Stimulated activated CD4-positive, alpha-beta T cell treated with anti-CD3 and anti-CD28 coated beads, Interleukin-2, amount 100 ng/mL, for 4 hours (primary cell): Measurements from ENCODE around the gene ARMC5.

Experiments used
- DNase-seq: peaks from one replicate; pipeline ENCODE4 v3.0.0-alpha.2; 2020; ENCODE audit warnings: low read depth

ARMC5 gene

DNA sequence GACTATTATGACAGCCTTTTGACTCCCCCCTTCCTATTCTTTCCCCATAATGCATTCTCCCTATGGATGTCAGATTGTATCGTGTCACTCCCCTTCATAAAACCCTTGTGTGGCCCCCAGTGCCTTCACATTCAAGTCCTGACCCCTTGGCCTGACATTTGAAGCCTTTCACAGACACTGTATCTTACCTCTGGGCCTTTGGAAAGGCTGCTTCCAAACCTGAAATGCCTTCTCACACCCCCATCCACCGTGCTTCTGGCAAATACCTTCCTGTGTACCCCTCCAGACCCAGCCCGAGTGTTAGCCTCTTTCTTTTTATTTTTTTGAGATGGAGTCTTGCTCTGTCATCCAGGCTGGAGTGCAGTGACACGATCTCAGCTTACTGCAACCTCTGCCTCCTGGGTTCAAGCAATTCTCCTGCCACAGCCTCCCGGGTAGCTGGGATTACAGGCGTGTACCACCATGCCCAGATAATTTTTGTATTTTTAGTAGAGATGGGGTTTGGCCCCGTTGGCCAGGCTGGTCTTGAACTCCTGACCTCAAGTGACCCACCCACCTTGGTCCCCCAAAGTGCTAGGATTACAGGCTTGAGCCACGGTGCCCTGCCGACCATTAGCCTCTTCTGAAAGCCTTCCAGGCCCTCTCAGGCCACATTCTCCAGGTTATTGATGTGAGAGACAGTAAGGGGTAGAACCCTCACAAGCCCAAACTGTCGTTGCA, 2.1 kb downstream of the ARMC5 start:
- no peak for DNase-seq

DNA sequence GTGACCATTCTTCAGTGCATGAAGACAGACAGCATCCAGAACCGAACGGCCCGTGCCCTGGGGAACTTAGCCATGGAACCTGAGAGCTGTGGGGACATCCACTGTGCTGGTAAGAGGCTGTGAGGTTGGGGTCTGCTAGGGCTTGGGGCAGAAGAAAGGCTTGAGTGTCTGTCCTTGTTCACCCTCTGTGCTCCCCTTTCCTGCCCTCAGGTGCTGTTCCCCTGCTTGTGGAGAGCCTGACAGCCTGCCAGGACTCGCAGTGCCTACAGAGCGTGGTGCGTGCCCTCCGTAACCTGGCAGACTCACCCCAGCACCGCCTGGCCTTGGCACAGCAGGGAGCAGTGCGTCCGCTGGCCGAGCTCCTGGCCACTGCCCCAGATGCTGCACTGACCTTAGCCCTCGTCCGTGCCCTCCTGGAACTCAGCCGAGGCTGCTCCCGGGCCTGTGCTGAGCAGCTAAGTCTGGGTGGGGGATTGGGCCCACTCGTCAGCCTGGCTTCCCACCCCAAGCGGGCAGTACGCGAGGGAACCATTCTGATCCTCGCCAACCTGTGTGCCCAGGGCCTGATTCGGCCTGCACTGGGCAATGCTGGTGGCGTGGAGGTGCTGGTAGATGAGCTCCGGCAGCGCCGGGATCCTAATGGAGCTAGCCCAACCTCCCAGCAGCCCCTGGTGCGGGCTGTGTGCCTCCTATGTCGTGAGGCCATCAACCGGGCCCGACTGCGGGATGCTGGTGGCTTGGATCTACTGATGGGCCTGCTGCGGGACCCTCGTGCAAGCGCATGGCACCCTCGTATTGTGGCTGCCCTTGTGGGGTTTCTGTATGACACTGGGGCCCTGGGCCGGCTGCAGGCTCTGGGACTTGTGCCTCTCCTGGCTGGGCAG, 2.9 kb downstream of the ARMC5 start:
- no peak for DNase-seq

DNA sequence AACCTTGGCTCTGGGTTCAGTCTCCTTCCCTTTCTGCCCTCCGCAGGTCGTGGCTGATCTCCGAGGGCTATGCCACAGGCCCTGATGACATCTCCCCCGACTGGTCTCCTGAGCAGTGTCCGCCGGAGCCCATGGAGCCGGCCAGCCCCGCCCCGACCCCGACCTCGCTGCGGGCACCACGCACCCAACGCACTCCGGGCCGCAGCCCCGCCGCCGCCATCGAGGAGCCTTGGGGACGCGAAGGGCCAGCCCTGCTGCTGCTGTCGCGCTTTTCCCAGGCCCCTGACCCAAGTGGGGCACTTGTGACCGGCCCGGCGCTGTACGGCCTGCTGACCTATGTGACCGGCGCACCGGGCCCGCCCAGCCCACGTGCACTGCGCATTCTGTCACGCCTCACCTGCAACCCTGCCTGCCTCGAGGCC, 5.1 kb downstream of the ARMC5 start:
- DNase-seq = no peak

DNA sequence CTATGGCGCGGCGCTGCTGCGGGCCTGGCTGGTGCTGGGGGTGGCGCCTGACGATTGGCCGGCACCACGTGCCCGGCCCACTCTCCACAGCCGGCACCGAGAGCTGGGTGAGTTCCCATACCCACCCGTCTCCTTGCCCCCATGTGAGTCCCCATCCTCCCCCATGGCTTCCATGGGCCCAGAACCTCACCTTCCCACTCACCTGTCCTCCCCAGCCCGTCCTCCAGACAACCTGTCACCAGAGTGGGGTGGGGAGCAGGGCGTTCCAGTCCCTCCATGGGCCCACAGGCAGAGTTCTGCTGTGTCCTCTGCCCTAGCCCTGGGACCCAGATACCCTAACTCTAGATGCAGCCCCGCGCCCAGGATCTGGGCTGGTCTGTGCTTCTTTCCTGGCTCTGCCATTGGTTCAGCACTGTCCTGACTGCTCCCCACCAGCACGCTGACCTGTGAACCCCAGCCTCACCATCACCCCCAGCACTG, 5.5 kb downstream of the ARMC5 start:
- DNase-seq = no peak

DNA sequence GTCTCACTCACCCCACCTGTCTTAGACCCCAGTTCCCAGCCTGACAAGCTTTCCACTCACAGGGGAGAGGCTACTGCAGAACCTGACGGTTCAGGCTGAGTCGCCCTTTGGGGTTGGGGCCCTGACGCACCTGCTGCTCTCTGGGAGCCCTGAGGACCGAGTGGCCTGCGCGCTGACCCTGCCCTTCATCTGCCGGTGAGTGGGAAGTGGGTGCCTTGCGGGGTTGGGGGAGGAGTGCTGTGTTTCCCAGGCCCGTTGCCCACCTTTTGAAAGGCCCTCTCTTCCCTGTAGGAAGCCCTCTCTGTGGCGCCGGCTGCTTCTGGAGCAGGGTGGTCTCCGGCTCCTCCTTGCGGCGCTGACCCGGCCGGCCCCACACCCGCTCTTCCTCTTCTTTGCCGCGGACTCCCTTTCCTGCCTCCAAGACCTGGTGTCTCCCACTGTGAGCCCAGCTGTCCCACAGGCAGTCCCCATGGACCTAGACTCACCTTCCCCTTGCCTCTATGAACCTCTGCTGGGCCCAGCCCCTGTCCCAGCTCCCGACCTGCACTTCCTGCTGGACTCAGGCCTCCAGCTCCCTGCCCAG, 6.6 kb downstream of the ARMC5 start:
- DNase-seq = no peak

DNA sequence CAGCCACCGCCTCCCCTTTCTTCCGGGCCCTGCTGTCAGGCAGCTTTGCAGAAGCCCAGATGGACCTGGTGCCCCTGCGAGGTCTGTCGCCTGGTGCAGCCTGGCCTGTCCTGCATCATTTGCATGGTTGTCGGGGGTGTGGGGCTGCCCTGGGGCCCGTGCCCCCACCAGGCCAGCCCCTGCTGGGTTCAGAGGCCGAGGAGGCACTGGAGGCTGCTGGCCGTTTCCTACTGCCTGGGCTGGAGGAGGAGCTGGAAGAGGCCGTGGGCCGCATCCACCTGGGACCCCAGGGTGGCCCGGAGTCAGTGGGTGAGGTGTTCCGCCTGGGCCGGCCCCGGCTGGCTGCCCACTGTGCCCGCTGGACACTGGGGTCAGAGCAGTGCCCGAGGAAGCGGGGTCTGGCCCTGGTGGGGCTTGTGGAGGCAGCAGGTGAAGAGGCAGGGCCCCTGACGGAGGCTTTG, 7.1 kb downstream of the ARMC5 start:
- no peak for DNase-seq

DNA sequence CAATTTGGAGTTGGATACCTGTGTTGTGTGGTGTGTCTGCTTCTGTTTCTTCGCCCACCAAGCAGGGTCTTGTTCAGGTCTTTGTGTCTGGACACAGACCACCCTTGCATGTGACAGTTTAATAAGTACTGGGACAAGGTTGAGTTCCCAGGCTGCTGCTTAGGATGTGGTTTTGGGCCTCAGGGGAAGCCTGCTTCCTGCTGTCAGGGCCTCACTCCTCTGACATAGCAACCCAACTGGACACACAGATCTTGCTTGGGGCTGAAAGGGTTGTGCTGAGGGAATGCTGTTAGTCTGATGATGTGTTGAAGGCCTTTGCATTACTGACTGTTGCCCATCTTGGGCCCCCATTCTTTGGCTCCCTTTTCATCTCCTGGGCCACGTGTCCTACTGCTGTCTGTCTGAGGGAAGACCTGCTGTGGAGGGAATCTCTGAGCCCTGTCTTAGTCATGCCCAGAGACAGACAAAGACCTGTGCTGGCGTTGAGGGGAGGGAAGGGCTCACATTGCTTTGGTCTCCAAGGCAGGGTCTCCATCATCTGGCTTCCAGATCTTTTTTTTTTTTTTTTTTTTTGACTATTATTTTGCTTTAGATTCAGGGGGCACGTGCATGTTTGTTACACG, 8.0 kb downstream of the ARMC5 start:
- DNase-seq = no peak

DNA sequence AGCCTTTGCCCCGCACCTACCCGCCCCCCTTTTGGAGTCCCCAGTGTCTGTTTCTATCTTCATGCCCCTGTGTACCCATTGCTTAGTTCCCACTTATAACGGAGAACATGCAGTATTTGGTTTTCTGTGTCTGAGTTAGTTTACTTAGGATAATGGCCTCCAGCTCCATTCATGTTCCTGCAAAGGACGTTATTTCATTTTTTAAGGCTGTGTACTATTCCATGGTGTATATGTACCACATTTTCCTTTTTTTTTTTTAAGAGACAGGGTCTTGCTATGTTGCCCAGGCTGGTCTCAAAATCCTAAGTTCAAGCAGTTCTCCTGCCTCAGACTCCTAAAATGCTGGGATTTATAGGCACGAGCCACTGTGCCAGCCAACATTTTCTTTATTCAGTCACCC, 8.6 kb downstream of the ARMC5 start:
- no peak for DNase-seq

DNA sequence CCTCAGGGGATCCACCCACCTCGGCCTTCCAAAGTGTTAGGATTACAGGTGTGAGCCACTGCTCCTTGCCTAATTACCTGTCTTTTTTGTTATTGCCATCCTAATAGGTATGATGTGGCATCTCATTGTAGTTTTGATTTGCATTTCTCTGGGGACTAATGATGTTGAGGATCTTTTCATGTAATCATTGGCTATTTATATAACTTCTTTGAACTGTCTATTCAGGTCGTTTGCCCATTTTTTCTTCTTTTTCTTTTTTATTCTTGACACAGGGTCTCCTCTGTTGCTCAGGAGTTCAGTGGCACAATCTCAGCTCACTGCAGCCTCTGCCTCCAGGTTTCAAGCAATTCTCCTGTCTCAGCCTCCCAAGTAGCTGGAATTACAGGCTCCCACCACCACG, 11.3 kb downstream of the ARMC5 start:
- DNase-seq = no peak

DNA sequence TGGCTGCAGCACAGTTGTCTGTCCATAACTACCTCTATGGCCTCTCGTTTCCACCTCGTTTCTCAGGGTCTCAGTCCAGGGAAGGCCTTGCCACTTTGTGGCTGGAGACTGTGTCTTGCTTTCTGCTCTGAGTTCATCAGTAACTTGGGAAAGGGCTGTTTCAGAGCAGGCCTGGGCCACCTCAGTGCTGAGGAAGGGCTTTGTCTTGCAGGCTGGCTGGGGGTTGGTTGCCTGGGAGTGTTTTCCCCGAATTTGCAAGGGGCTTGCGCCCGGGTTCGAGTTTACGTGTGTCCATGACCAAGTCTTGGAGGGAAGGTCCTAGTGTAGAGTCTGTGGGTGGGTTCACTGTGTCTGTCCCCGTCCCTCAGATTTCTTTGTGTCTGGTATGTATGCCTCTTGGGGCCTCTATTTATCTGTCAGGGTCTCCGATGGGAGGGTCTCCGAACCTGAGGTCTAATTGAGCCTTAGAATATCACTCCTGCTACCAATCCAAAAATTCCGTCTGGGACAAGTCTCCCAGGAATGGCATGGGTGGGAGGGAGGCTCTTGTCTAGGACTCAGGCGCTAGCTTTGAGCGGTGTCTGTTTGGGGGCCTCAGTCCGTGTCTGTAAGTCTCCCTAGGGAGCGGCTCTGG, 12.1 kb downstream of the ARMC5 start:
- no peak for DNase-seq

DNA sequence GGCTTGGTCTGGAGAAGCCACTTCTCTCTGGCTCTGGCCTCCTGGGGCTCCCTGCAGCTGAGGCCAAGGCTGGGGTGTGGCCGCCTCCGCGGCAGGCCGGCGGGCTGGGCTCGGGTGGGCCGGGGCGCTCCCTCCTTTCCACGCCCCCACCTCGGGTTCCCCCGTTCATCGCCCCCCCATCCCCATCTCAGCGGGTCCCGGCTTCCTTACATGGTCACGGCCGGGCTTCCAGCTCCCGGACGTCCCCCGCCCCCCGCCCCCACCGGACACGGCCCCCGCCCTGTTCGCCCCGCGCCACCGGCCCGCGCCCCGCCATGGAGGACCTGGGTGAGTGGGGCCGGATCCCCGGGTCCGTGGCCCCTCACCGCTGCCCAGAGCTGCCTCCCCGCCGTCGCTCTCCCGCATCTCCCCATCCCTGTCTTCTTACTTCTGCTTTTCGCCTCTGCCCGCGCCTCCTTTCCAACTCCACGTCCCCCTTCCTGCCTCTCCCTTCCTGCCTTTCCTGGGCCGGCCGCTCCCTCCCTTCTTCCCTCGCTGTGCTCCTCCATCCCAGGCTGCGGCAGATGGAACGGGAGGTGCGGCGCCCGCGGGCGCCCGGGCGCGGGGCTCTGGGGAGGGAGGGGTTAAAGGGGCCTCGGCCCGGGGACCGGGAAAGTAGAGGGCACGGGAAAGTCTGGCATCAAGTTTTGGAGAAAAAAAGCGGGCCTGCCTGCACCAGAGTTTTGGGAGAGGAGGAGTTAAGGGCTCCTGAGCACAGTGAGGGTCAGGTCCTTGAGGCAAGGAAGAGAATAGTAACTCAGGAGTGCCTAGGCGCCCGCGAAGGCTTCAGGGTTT, 12.8 kb downstream of the ARMC5 start, which contains the start of gene TGFB1I1:
TSS of gene TGFB1I1 (plus strand) at position 278 of the 834 bp plus-strand sequence. CDS start at position 315, 37 bp downstream.
- no peak for DNase-seq

DNA sequence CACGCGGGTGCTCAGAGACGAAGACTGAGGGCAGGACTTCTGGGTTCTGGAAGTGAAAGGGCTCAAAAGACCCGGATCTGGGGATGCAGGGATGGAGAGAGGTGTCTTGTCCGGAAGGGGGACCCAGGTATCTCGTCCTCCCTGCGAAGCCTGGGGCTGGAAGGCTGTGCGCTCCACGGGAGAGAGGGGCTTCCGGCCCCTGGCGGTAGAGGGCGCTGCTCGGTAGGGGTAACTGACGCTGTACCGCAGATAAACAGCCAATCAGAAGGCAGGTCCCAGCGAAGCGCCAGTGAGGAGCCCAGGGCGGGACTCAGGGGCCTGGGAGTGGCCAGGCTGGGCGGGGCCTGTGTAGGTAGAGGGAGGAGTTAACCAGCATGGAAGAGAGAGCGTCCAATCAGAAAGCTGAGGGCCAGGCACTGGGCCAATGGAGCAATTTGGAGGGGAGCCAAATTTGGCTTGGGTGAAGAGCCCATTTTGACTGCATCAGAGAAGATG, 13.5 kb downstream of the ARMC5 start:
- no peak for DNase-seq

DNA sequence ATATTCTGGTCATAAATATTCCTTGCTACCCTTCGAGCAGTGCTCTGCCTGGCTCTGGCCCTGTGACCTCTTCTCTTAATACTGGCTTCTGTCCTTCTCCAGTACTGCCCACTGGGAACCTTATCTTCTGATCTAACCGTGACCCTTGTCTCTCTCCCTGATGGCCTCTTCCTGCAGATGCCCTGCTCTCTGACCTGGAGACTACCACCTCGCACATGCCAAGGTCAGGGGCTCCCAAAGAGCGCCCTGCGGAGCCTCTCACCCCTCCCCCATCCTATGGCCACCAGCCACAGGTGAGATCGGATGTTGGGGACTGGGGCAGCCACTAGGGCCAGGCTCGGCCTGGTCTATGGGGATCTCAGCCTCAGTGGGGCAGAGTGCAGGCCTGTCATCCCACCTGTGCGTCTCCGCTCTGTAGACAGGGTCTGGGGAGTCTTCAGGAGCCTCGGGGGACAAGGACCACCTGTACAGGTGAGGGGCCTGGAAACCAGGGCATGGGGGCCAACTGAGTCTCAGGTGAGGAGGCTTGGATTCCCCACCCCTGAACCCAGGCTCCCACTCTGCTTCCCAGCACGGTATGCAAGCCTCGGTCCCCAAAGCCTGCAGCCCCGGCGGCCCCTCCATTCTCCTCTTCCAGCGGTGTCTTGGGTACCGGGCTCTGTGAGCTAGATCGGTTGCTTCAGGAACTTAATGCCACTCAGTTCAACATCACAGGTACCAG, 14.1 kb downstream of the ARMC5 start:
- DNase-seq = no peak

DNA sequence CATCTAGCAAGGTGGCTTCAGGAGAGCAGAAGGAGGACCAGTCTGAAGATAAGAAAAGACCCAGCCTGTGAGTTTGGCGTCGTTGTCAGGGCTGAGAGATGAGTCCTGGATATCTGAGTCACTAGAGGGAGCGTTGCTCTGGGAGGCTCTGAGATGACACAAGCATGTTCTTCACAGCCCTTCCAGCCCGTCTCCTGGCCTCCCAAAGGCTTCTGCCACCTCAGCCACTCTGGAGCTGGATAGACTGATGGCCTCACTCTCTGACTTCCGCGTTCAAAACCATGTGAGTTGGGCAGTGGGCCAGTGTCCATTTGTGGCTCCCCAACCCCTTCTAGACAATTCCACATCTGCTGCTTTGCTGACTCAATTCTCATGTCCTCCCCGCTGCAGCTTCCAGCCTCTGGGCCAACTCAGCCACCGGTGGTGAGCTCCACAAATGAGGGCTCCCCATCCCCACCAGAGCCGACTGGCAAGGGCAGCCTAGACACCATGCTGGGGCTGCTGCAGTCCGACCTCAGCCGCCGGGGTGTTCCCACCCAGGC, 14.9 kb downstream of the ARMC5 start:
- DNase-seq = no peak

DNA sequence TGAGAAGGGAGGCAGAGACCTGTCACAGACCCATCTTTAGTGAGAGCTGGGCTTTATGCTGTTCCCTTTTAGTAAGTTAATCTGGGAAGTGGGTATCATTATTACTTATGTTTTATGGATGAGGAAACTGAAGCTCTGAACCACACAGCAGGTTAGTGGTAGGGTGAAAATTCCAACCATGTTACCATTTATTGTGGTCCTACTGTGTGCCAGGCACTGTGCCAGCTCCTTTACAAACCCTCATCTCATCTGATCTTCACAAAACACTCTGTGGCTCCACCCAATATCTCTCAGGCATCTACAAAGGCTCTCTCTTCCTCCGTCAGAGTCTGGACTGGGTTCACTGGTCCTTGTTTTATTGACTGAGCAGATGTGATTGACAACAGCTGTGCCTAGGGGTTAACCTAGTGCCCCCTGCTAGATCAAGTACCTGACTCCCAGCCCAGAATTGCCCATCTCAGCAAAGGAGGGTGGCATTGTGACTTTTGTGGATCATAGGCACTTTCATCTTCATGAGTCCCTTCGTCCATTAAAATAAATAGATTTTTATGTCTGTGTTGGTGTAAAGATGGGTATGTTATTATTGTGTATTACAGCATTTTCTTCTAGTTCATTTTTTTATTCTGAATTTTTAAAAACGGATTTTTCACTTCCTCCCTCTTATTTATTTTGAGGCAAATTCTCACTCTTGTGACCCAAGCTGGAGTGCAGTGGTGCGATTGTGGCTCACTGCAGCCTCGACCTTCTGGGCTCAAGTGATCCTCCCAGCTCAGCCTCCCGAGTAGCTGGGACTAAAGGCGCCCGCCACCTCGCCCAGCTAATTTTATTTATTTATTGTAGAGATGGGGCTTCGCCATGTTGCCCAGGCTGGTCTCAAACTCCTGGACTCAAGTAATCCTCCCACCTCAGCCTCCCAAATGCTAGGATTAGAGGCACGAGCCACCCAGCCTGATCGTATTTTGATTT, 15.8 kb downstream of the ARMC5 start:
- no peak for DNase-seq

DNA sequence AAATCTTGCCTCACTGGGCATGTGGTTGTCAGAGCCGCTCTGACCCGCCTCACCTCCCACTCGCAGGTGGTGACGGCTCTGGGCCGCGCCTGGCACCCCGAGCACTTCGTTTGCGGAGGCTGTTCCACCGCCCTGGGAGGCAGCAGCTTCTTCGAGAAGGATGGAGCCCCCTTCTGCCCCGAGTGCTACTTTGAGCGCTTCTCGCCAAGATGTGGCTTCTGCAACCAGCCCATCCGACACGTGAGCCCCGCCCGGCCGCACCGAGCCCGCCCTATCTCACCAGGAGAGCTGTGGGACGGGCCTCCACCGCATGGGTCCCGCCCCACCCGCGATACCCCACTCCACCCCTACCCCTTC, 16.6 kb downstream of the ARMC5 start:
- DNase-seq = no peak

DNA sequence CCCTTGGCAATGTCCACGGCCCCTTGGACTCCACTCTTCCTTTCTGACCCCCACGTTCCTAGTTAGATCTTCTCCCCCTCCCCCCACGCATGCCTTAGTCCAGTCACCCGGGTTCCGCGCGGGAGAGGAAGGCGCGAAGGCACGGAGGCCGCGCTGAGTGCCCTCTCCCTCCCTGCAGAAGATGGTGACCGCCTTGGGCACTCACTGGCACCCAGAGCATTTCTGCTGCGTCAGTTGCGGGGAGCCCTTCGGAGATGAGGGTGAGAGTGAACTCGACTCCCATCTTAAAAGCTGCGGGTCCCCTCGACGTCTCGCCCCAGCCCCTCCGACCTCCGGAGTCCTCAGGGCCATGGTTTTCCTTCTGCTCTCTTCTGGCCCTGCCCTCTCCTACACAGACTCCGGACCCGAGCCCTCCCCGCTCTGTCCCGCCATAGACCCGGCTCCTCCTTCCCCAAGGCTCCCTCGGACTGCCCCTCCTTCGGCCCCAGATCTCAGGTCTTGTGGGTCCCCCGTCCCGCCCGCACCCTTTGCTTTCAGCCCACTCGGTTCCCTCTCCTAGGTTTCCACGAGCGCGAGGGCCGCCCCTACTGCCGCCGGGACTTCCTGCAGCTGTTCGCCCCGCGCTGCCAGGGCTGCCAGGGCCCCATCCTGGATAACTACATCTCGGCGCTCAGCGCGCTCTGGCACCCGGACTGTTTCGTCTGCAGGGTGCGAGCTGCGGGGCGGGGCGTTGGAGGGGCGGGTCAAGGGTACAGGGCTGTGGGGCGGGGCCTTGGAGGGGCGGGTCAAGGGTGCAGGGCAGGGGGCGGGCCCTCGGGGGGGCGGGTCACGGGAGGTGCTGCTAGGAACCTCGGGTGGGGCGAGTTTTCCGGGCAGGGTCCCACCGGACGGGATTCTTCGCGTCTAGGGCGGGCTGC, 17.3 kb downstream of the ARMC5 start:
- DNase-seq = peak; percentile 87
